Nephron (organoid): Measurements from ENCODE around the gene SRSF10.

Source experiments
- H3K27ac Mint-ChIP-seq, 3 experiments: 2 replicates each; pipeline ENCODE4 v1.8.0; 2020; ENCODE audit warnings: mixed read lengths in 3 of 3, mild to moderate bottlenecking in 2 of 3, moderate library complexity in 1 of 3
- H3K27me3 Mint-ChIP-seq: 2 replicates; pipeline ENCODE4 v1.8.0; 2021; ENCODE audit warnings: low read depth, mild to moderate bottlenecking, moderate library complexity, mixed read lengths
- H3K36me3 Mint-ChIP-seq: 2 replicates; pipeline ENCODE4 v1.8.0; 2020; ENCODE audit warnings: low read depth, mixed read lengths
- H3K4me1 Mint-ChIP-seq: 2 replicates; pipeline ENCODE4 v1.8.0; 2020; ENCODE audit warnings: mixed read lengths
- H3K4me3 Mint-ChIP-seq, 3 experiments: 2 replicates each; pipeline ENCODE4 v1.8.0; 2020; ENCODE audit warnings: mild to moderate bottlenecking in 3 of 3, mixed read lengths in 3 of 3, moderate library complexity in 2 of 3
- H3K9me3 Mint-ChIP-seq: 2 replicates; pipeline ENCODE4 v1.8.0; 2020; ENCODE audit warnings: mixed read lengths
- CTCF ChIP-seq, 3 experiments: fragments of 200-600 bp; sonication (generic); IDR thresholded peaks; one replicate each; pipeline ENCODE4 v1.5.0; 2021; ENCODE audit warnings: antibody characterized with exemption in 3 of 3; ENCODE audit not compliant: unreplicated experiment in 3 of 3

The SRSF10 gene

GRCh38 chr1:23936481-23937176 is 43.5 kb downstream of the SRSF10 start:
- H3K9me3 Mint-ChIP-seq: no peaks in the 10 kb centered on the region
- H3K27me3 Mint-ChIP-seq: peaks cover 9% of the 10 kb centered on the region
- no peak for TF ChIP-seq CTCF (IDR thresholded peaks at IDR 0.05; ENCODE audit: unreplicated experiment in 3 of 3)
- H3K36me3 Mint-ChIP-seq: no peaks in the 10 kb centered on the region
- H3K4me1 Mint-ChIP-seq: no peaks in the 10 kb centered on the region
- no peak overlapping the region for H3K4me3 Mint-ChIP-seq
- H3K27ac Mint-ChIP-seq: peak overlapping the region in 1 of 3 experiments; percentile 17

GRCh38 chr1:23931491-23931880 is 48.6 kb downstream of the SRSF10 start:
- peaks cover 12% of the 10 kb centered on the region for H3K27me3 Mint-ChIP-seq

GRCh38 chr1:23930861-23931490 is 49.2 kb downstream of the SRSF10 start:
- no peak for TF ChIP-seq CTCF (IDR thresholded peaks at IDR 0.05; ENCODE audit: unreplicated experiment in 3 of 3)
- Mint-ChIP-seq H3K9me3 (no peaks in the 10 kb centered on the region), H3K27me3 (peaks cover 15% of the 10 kb centered on the region), H3K4me3 (no peak overlapping the region), H3K27ac (peak overlapping the region; percentile 66 to 82 (median 81)), H3K4me1 (peaks cover 7% of the 10 kb centered on the region), H3K36me3 (no peaks in the 10 kb centered on the region)

More at GRCh38 chr1:23931491-23931880, 48.6 kb downstream of the SRSF10 start:
- Mint-ChIP-seq H3K36me3 (no peaks in the 10 kb centered on the region), H3K4me1 (peaks cover 7% of the 10 kb centered on the region), H3K9me3 (no peaks in the 10 kb centered on the region), H3K27ac (peak overlapping the region; percentile 66 to 82 (median 81)), H3K4me3 (no peak overlapping the region)
- TF ChIP-seq CTCF (IDR thresholded peaks at IDR 0.05; ENCODE audit: unreplicated experiment in 3 of 3): no peak

- no peak overlapping the region for H3K27ac Mint-ChIP-seq
- H3K9me3 Mint-ChIP-seq: no peaks in the 10 kb centered on the region
- H3K27me3 Mint-ChIP-seq: peaks cover 16% of the 10 kb centered on the region
- no peak for TF ChIP-seq CTCF (IDR thresholded peaks at IDR 0.05; ENCODE audit: unreplicated experiment in 3 of 3)
- H3K4me3 Mint-ChIP-seq: no peak overlapping the region
- no peaks in the 10 kb centered on the region for H3K36me3 Mint-ChIP-seq
- peaks cover 7% of the 10 kb centered on the region for H3K4me1 Mint-ChIP-seq
These were observed 49.9 kb downstream of the SRSF10 start for GRCh38 chr1:23930270-23930669.

- Mint-ChIP-seq H3K4me3 (no peak overlapping the region), H3K27me3 (peaks cover 23% of the 10 kb centered on the region), H3K36me3 (no peaks in the 10 kb centered on the region), H3K4me1 (peaks cover 7% of the 10 kb centered on the region), H3K27ac (no peak overlapping the region), H3K9me3 (no peaks in the 10 kb centered on the region)
- no peak for TF ChIP-seq CTCF (IDR thresholded peaks at IDR 0.05; ENCODE audit: unreplicated experiment in 3 of 3)
These were observed 51.3 kb downstream of the SRSF10 start for GRCh38 chr1:23928789-23929188.

GRCh38 chr1:23927097-23927496 is 53.0 kb downstream of the SRSF10 start:
- peaks cover 7% of the 10 kb centered on the region for H3K4me1 Mint-ChIP-seq
- TF ChIP-seq CTCF (IDR thresholded peaks at IDR 0.05; ENCODE audit: unreplicated experiment in 3 of 3): no peak
- H3K27ac Mint-ChIP-seq: no peak overlapping the region
- peaks cover 17% of the 10 kb centered on the region for H3K27me3 Mint-ChIP-seq
- no peak overlapping the region for H3K4me3 Mint-ChIP-seq
- H3K36me3 Mint-ChIP-seq: no peaks in the 10 kb centered on the region
- H3K9me3 Mint-ChIP-seq: no peaks in the 10 kb centered on the region
